Testis (tissue), 3 donors: Measurements from ENCODE around the gene TMEM30B. TPM values are rescaled to one million over a fixed set of nuclear protein-coding genes. Genes with fewer than 3 reads are reported as not detected.
A peak's percentile ranks its signal among the peaks of the same experiment; 100 is the strongest.

Experiments
- DNase-seq: peaks from one replicate; pipeline ENCODE4 v3.0.0-alpha.2; 2019
- H3K27ac ChIP-seq, 2 donors: fragments of 200-600 bp; sonication (generic); one replicate each; pipeline ENCODE4 v1.5.1; 2019
- H3K27me3 ChIP-seq: fragments of 200-600 bp; sonication (generic); one replicate; pipeline ENCODE4 v1.5.1; 2019
- H3K36me3 ChIP-seq: fragments of 200-600 bp; sonication (generic); one replicate; pipeline ENCODE4 v1.5.1; 2017; ENCODE audit warnings: low read depth; ENCODE audit errors: missing control alignments
- H3K4me1 ChIP-seq: fragments of 200-600 bp; sonication (generic); one replicate; pipeline ENCODE4 v1.5.1; 2019
- H3K4me3 ChIP-seq, 2 donors: fragments of 200-600 bp; sonication (generic); one replicate each; pipeline ENCODE4 v1.5.1; 2017 to 2019
- H3K9me3 ChIP-seq: fragments of 200-600 bp; sonication (generic); one replicate; pipeline ENCODE4 v1.5.1; 2017
- POLR2A ChIP-seq: fragments of 450-650 bp; IDR thresholded peaks from one replicate; pipeline ENCODE4 v1.6.1; 2017; ENCODE audit warnings: antibody characterized with exemption, mild to moderate bottlenecking, moderate library complexity
- WGBS, 2 donors: methylation state at CpG; one replicate each; pipeline ENCODE4 v1.1.5; 2018; 5-methylcytosine and 5-hydroxymethylcytosine counted together
- intact Hi-C: fragments of 100-400 bp; cut with DNase I; formaldehyde crosslinking; loops from one replicate; pipeline ENCODE4 v1.15.1; 2023; ENCODE audit warnings: low total_unique reads
- polyA plus RNA-seq: library from polyadenylated mRNA; stranded (reverse); fragments of 350-450 nt; fragmentation: Illumina TruSeq; extraction: RNeasy Lipid Tissue Mini Kit (QIAGEN cat#74804); gene quantifications from one replicate; pipeline ENCODE4 v1.2.3, GENCODE V29; 2014; ENCODE audit warnings: low read depth, low replicate concordance; ENCODE audit not compliant: insufficient read depth
- total RNA-seq, 2 donors: library from RNA; depleted of rRNA; stranded (reverse); fragments of >200 nt; gene quantifications; one replicate each; pipeline ENCODE4 v1.2.3, GENCODE V29; 2016
- TF ChIP-seq, protein P1 (sequence below), 3 experiments: fragments of 450-650 bp in 2 of 3; fragments of 200-600 bp in 1 of 3; sonication (generic) in 1 of 3; IDR thresholded peaks; one replicate each; pipeline ENCODE4 v1.5.1; 2016 to 2019; ENCODE audit warnings: antibody characterized with exemption in 3 of 3, mild to moderate bottlenecking in 2 of 3, moderate library complexity in 1 of 3

The TMEM30B gene
- total and polyA plus RNA-seq, 3 donors from 2014 or later: 5.9 to 11.4 (median 8.9) TPM

DNA sequence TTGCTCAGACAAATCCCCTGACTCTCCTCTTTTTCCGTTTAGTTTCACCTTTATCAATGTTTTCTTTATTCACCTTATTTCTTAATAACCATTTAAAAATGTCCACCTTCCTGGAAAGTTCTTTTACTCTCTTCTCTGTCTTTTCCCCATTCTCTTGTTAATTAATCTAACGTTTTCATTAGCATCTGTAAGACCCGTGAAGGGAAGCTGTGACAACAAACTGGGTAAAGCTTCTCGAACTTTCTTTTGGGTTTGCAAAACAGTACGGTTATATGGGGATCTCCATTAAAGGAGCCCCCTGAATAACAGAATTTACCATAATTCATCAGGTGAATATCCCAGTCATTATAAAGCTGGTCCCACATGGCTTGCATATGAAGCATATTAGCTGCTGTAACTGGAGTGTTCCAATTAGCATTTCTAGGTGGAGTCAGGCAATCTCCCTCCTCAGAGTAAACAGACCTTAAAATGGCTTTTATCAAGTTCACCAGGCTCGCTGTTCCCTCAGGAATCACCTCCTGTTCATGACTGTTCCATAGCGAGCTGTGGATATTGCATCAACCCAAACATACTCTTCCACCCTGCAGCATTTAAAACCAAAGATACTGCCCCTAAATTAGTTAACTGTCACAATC, 42.4 kb downstream of the TMEM30B start:
- peak overlapping the region in 1 of 2 donors; percentile 36 for H3K27ac ChIP-seq
- DNase-seq: no peak
- H3K27me3 ChIP-seq: no peaks in the 10 kb centered on the region
- 71 to 77% methylated on average over 7 of the region's 7 CpGs for WGBS, 2 donors
- H3K4me1 ChIP-seq: no peaks in the 10 kb centered on the region
- H3K4me3 ChIP-seq: no peak overlapping the region
- H3K36me3 ChIP-seq: no peaks in the 10 kb centered on the region
- TF ChIP-seq POLR2A: no peak
- TF ChIP-seq, protein P1, sequence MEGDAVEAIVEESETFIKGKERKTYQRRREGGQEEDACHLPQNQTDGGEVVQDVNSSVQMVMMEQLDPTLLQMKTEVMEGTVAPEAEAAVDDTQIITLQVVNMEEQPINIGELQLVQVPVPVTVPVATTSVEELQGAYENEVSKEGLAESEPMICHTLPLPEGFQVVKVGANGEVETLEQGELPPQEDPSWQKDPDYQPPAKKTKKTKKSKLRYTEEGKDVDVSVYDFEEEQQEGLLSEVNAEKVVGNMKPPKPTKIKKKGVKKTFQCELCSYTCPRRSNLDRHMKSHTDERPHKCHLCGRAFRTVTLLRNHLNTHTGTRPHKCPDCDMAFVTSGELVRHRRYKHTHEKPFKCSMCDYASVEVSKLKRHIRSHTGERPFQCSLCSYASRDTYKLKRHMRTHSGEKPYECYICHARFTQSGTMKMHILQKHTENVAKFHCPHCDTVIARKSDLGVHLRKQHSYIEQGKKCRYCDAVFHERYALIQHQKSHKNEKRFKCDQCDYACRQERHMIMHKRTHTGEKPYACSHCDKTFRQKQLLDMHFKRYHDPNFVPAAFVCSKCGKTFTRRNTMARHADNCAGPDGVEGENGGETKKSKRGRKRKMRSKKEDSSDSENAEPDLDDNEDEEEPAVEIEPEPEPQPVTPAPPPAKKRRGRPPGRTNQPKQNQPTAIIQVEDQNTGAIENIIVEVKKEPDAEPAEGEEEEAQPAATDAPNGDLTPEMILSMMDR (IDR thresholded peaks at IDR 0.05): no peak
- intact Hi-C loops: no loop called here
- H3K9me3 ChIP-seq: no peaks in the 10 kb centered on the region

DNA sequence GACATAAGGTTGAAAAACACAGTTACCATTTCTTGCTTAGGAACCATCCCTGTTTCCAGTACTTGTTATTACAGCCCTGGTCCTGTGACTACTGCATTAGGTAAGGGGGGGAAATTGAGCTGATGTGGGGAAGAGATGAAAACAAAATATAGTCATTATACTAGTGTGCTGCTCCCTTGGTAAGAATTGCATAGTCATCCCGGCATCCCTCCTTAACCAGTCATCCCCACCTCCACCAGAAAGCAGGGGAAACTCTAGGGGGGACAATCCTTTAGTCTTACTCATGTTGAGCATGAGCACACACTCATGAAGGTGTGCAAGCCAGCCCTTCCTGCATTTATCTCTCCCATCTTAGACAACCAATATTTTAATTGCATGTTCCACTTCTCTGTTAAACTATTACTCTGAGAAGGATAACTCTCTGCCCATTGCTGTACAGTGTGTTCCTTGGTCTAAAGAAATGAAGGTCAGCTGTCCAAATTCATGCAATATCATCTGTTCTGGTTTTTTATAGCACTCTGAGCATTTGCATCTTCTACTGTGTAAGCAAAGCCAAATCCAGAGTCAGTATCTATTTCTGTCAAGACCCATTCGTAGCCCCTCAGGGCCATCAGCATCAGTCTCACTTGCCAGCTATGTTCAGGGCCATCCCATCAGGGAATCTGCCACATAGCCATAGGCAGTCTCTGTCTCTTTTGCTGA, 46.8 kb downstream of the TMEM30B start:
- Histone ChIP-seq H3K4me3 (no peak overlapping the region), H3K27me3 (no peaks in the 10 kb centered on the region), H3K27ac (no peak overlapping the region), H3K4me1 (peaks cover under 1% of the 10 kb centered on the region), H3K36me3 (no peaks in the 10 kb centered on the region), H3K9me3 (no peaks in the 10 kb centered on the region)
- intact Hi-C loops: no loop called here
- TF ChIP-seq, protein P1 (IDR thresholded peaks at IDR 0.05): no peak
- TF ChIP-seq POLR2A: no peak
- WGBS, 2 donors: 45 to 55% methylated on average over 2 of the region's 2 CpGs
- no peak for DNase-seq

DNA sequence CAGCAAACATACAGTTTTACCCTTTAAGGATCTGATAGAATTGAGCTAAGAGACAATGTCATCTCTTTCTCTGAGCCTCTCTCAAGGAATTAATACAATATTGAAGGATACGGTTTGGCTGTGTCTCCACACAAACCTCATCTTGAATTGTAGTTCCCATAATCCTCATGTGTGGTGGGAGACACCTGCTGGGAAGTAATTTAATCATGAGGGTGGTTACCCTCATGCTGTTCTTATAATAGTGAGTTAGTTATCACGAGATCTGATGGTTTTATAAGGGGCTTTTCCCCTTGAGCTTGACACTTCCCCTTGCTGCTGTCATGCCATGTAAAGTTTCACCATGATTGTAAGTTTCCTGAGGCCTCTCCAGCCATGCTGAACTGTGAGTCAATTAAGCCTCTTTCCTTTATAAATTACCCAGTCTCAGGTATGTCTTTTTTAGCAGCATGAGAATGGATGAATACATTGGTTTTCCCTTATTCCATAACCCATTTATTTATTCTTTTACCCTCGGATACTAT, 47.6 kb downstream of the TMEM30B start:
- WGBS, 2 donors: 82 to 90% methylated on average over 3 of the region's 3 CpGs

DNA sequence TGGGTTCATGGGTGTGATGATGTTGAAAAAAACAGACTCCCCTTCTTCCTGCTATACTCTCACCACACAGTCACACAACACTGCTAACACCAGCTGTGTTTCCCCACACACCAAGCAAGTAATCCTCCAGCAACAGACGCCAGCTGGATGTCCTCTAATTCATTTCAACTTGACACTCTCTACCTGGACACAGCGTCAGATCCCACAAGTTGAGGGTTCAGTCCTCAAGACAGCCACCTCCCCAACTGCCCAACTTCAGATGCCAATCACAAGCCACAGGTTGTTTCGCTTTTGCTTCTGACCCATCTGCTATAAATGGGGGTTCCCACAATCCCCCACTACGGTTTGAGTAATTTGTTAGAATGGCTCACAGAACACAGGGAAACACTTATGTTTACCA, 49.3 kb downstream of the TMEM30B start:
- 88 to 93% methylated on average over 4 of the region's 4 CpGs for WGBS, 2 donors
- H3K9me3 ChIP-seq: no peaks in the 10 kb centered on the region
- no peak for TF ChIP-seq POLR2A
- TF ChIP-seq, protein P1 (IDR thresholded peaks at IDR 0.05): no peak
- H3K36me3 ChIP-seq: no peaks in the 10 kb centered on the region
- DNase-seq: no peak
- no peak overlapping the region for H3K4me3 ChIP-seq
- no peak overlapping the region for H3K27ac ChIP-seq
- H3K4me1 ChIP-seq: peaks cover 5% of the 10 kb centered on the region
- H3K27me3 ChIP-seq: no peaks in the 10 kb centered on the region
- intact Hi-C loops: no loop called here

More for the DNA sequence above, 47.6 kb downstream of the TMEM30B start:
- Histone ChIP-seq H3K9me3 (no peaks in the 10 kb centered on the region), H3K27me3 (no peaks in the 10 kb centered on the region), H3K27ac (no peak overlapping the region), H3K4me1 (peaks cover 5% of the 10 kb centered on the region), H3K36me3 (no peaks in the 10 kb centered on the region), H3K4me3 (no peak overlapping the region)
- intact Hi-C loops: no loop called here
- DNase-seq: no peak
- TF ChIP-seq, protein P1 (IDR thresholded peaks at IDR 0.05): no peak
- no peak for TF ChIP-seq POLR2A
